BJ (cell line): ENCODE data around the gene CAMKMT. TPM values are rescaled to one million over a fixed set of nuclear protein-coding genes. Genes with fewer than 3 reads are reported as not detected.

Source experiments
- CTCF ChIA-PET: fragments of 350-600 bp; formaldehyde crosslinking; extraction: SDS; loops from one replicate; lab custom pipeline; 2021; ENCODE audit warnings: antibody characterized with exemption, inconsistent platforms; lab: Yijun Ruan, JAX
- POLR2A ChIA-PET: fragments of 300-600 bp; sonication (Branson Sonifier 250); formaldehyde crosslinking; extraction: SDS; loops from one replicate; lab custom pipeline; 2021; ENCODE audit warnings: antibody characterized with exemption; lab: Charles Lee
- DNase-seq: peaks from one replicate; pipeline ENCODE4 v3.0.0-alpha.2; 2011; ENCODE audit warnings: low read depth
- H3K27me3 ChIP-seq: 2 replicates; pipeline ENCODE4 v1.6.0; 2011; ENCODE audit warnings: low read length; ENCODE audit not compliant: control insufficient read depth, insufficient read depth
- H3K36me3 ChIP-seq: 2 replicates; pipeline ENCODE4 v1.5.1; 2011; ENCODE audit warnings: low read length; ENCODE audit not compliant: control insufficient read depth, insufficient read depth
- H3K4me3 ChIP-seq: 2 replicates; pipeline ENCODE4 v1.5.1; 2011; ENCODE audit warnings: low read depth, mild to moderate bottlenecking, control low read depth, low read length
- polyA plus RNA-seq: library from polyadenylated mRNA; depleted of rRNA; stranded (reverse); fragments of >200 nt; gene quantifications from 2 replicates; pipeline ENCODE4 v1.2.3, GENCODE V29; 2011
- TF ChIP-seq, protein P1 (sequence below): IDR thresholded peaks from 2 replicates; pipeline ENCODE4 v1.5.1; 2011; ENCODE audit warnings: low read depth, mild to moderate bottlenecking, control low read depth, inconsistent platforms, low read length, moderate library complexity; ENCODE audit not compliant: insufficient read depth

CAMKMT gene
- polyA plus RNA-seq, 1 experiment, result 2.0 TPM

DNA sequence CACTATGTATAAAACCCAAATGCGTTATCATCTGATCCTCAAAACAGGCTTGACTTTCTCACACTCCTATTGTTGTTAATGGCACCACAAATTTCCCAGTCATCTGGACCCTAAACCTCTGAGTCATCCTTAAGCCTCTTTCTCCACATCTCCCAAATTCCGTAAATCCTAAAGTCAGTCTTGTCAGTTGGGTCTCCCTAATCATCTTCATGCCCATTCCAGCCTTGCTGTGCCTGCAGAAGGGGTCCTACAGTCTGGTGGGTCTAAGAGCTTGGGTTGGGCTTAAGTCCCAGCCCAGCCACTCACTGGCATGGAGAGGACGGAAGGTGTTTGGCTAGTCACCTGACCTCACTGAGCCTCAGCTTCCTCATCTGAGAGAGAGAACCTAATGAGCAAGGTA is 314.6 kb downstream of the CAMKMT start:
- Histone ChIP-seq H3K36me3 (no peaks in the 10 kb centered on the region), H3K27me3 (no peaks in the 10 kb centered on the region), H3K4me3 (no peak overlapping the region)
- CTCF ChIA-PET, result no interaction called here
- TF ChIP-seq, protein P1, sequence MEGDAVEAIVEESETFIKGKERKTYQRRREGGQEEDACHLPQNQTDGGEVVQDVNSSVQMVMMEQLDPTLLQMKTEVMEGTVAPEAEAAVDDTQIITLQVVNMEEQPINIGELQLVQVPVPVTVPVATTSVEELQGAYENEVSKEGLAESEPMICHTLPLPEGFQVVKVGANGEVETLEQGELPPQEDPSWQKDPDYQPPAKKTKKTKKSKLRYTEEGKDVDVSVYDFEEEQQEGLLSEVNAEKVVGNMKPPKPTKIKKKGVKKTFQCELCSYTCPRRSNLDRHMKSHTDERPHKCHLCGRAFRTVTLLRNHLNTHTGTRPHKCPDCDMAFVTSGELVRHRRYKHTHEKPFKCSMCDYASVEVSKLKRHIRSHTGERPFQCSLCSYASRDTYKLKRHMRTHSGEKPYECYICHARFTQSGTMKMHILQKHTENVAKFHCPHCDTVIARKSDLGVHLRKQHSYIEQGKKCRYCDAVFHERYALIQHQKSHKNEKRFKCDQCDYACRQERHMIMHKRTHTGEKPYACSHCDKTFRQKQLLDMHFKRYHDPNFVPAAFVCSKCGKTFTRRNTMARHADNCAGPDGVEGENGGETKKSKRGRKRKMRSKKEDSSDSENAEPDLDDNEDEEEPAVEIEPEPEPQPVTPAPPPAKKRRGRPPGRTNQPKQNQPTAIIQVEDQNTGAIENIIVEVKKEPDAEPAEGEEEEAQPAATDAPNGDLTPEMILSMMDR, result no peak
- no peak for DNase-seq
- POLR2A ChIA-PET, result interaction anchor here (0.5 kb wide), 1 partner anchor 75 kb away, joined by 9 read pairs; no protein-coding TSS in a partner anchor

GRCh38 chr2:44679584-44679983 is 317.8 kb downstream of the CAMKMT start:
- CTCF ChIA-PET, result no interaction called here
- Histone ChIP-seq H3K4me3 (no peak overlapping the region), H3K27me3 (no peaks in the 10 kb centered on the region), H3K36me3 (no peaks in the 10 kb centered on the region)
- TF ChIP-seq, protein P1, result no peak
- POLR2A ChIA-PET, result no interaction called here
- DNase-seq, result no peak

- Histone ChIP-seq H3K36me3 (no peaks in the 10 kb centered on the region), H3K27me3 (no peaks in the 10 kb centered on the region), H3K4me3 (no peak overlapping the region)
- ChIA-PET CTCF (no interaction called here), POLR2A (no interaction called here)
- no peak for DNase-seq
- TF ChIP-seq, protein P1, result no peak
Observed at GRCh38 chr2:44679990-44680389, 318.2 kb downstream of the CAMKMT start.

- H3K36me3 ChIP-seq, result no peaks in the 10 kb centered on the region
- POLR2A ChIA-PET, result no interaction called here
- no peak overlapping the region for H3K4me3 ChIP-seq
- DNase-seq, result no peak
- CTCF ChIA-PET, result interaction anchor here (0.7 to 1.0 kb wide), 2 partner anchors 19 to 28 kb away, joined by 3 read pairs; no protein-coding TSS in a partner anchor
- TF ChIP-seq, protein P1, result no peak
- no peaks in the 10 kb centered on the region for H3K27me3 ChIP-seq
Observed at GRCh38 chr2:44680424-44680971, 318.8 kb downstream of the CAMKMT start.

- TF ChIP-seq, protein P1, result no peak
- DNase-seq, result no peak
- POLR2A ChIA-PET, result no interaction called here
- CTCF ChIA-PET, result interaction anchor here (0.7 to 1.1 kb wide), 3 partner anchors 19 to 201 kb away, joined by 3 to 4 read pairs (median 3); no protein-coding TSS in a partner anchor
- Histone ChIP-seq H3K36me3 (no peaks in the 10 kb centered on the region), H3K4me3 (no peak overlapping the region), H3K27me3 (no peaks in the 10 kb centered on the region)
Observed at GRCh38 chr2:44680983-44681531, 319.3 kb downstream of the CAMKMT start.
